ENCODE results near the gene LRP8.
"Not testable (repeated sequence)": the region's sequence is repeated elsewhere in the genome, so short reads cannot be mapped to it uniquely, and the experiment has no call there.

LRP8 gene

DNA sequence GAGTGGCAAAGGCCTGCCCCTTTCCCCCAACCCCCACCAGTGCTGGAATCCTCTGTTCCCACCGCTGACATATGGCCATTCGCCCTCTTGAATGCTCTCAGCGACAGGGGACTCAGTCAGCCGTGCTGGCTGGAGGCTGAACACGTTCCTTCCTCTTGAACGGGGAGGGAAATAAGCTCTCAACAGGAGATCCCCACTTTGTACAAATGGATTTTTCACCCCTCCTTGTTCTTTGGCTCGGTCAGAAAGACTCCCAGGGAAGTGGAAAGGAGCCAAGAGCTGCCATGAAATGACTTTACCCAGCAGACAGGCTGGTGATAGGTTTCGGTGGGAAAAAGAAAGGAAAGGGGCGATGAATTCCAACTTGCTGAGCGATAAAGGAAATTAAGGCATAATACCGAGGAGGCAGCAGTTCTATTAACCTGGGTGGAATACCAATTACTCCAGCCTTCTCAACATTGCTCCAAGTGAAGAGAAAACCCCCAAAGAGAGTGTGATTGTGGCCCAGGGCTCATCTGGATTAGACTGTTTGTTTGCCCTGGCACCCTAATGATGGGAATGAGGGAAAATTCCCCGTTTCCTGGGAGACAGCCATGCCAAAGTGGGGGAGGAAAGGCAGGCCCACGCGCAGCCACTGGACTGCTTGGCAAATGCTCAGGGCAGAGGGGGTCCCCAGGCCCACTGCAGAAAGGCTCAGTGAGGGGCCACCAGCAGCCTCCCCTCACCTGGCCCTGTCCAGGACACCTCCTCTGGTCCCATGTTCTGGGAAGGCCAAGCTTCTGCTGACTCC, 23.9 kb downstream of the LRP8 start:
- no peak for DNase-seq

DNA sequence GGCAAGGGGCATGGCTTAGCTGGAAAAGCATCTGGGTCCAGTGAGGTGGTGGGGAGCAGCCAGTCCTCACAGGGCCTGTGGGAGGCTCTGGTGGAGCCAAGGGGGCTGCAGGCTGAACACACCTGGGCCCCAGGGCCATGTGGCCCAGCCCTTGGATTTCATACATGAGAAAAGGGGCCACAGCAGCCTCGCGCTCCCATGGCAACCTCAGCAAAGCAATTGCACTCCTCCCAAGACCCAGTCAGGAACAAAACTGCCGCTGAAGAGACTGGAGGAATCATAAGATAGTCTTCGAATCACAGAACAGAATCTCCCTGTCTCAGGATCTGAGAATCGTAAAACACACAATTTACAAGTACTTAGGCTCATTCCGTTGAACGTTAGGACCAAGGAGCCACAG, 24.6 kb downstream of the LRP8 start:
- no peak for DNase-seq

DNA sequence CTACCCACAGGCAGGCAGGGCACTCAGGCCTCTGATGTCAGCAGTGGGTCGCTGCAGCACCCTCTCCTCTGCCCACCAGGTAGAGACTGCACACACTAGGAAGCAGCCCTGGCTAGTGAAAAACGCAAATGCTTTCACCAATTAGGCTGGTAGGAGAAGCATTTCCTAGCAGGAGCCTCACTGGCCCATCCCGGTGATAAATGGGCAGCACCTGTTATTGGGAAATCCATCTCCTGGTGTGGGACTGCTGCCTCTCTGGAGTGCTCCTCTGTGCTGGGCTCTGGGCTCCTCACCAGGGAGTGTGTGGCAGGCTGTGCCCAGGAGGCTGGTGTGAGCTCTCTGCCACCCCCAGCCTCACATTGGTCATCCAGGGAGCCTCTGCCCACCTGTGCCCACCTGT, 28.6 kb downstream of the LRP8 start:
- DNase-seq: no peak

DNA sequence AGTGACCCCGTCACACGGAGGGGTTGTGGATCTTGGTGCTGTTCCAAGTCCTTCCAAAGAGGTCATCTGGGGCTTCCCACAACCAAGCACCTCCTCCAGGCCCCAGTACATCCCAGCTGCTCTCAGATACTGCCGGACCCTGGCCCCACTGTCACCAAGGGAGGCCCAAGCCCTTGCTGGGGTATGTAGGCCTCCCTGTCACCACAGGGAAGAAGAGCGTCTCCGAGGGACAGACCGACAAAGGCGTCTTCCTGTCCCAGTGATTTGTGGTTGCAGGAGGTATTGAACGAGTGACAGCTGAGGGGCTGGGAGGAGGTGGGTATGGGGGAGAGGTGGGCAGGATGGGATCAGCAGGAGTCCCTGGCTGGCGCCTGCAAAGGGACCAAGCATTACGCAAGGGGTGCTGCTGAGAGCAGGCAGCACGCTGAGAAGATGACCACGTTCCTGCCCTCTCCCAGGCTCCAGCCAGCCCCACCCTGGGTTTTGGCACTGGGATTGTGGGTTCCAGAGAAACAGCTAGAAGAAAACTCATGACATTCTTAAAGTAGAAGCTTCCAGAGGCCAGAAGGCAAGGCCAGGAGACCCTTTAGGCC, 29.7 kb downstream of the LRP8 start:
- no peak for DNase-seq

DNA sequence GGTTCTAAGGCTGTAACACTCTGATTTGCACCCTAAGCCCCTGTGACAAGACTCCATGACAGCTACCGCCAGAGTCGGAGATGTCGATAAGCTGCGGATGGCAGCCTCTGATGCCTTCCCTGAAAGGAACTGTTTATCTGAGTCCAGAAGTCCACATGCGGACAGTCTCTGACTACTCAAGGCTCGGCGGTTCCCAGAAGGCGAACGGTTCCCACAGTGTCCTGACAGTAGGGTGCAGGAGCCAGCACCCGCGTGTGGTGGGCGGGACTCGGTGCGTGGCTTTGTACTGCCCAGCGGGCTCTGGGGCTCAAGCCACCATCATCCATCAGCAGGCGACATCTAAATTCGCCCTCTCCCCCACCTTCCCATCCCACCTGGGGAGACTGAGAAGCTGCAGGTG, 30.7 kb downstream of the LRP8 start:
- no peak for DNase-seq

DNA sequence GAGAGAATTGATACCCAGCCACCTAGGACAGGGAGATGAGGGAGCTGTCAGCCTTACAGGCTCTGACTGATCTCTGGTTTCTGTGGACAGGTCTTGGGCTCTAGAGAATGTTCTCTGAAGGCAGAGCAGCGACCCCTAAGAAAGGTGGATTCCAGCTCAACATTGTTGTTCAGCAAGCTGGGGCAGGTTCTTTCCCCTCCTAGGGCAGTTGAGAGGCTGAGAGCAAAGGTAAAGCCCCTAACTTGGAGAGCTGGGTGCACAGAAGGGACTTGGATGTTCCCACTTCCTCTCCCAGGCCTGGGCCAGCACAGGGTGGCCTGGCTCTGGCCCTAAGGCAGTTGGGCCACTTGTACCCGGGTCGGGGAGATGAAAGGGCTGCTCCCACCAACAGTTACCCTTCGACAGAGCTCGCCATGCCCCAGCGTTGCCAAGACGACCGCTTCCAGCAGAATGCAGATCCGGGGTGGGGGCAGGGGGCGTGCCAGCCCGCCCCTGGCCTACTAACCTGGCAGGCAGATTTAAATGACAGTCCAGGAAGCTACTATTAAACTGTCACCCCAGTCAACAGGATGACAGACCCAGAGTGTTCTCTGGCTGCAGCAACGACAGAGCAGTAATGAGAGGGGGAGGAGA, 31.6 kb downstream of the LRP8 start:
- DNase-seq: no peak

DNA sequence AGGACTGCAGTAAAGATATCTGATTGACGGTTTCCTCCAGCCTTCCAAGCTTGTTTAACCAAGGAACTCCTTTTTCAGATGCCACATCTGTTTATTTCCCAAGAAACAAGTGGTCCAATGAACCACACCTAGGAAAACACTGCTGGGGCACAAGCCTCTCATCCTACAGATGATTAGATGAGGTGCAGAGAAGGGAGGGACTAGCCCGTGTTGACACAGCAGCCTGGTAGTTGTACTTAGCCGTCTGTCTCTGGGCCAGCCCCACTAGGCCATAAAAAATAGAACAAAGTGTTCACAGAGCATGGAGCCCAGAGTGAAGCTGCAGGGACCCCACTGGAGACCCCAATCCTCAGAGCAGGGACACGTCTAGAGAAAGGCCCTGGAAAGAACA, 32.1 kb downstream of the LRP8 start:
- no peak for DNase-seq

DNA sequence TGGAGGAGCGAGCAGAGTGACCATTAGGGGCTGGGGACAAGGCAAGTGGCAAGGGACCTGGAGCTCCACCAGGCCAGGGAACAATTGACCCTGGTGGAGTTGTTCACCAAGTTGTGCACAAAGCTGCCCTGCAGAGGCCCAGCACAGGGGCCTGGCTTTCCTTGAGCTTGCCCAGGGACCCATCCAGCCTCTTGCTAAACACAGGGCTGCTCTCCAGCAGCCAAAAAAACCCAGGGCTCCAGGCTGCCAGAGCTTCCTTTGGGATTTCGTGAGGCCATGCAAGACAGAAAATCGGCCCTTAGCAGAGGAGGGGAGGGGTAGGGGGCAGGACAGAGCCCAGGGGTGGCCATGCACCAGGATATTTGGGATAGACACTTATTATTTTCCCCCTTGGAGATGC, 32.6 kb downstream of the LRP8 start:
- DNase-seq: no peak

DNA sequence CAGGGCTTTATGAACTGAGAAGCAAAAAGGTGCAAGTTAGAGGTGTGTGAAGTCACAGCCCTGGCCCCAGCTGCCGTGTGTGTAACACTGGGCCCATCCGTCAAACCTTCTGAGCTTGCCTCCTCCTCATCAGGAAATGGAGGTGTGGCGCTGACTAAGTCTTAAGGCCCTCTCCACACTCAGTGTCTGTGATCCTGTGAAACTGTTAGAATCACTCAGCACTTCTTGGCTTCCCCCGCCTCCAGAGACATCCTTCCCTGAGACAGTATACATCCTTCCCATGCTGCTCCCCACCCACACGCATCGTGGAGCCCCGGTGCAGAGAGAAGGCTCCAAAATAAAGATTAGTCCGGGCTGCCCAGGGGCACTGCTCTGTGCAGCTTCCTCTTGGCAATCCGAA, 33.3 kb downstream of the LRP8 start:
- DNase-seq: no peak

DNA sequence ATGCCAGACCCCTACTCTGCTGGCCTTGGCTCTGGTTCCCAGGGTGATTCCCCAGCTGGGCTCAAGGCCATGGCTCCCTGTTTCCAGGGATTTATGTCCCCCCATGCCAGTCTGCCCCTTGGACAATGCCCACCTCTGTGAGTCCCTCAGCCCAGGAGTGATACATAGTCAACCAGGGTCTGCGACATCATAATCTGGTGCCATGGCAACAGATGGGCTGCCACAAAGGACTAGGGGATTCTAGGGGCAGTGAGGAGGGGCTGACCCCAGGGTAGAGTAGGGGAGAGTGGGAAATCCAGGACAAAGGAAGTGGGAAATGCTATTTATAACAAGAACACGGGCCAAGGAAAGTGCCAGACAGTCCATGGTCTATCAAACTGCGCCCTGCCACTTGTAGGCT, 33.8 kb downstream of the LRP8 start:
- no peak for DNase-seq

DNA sequence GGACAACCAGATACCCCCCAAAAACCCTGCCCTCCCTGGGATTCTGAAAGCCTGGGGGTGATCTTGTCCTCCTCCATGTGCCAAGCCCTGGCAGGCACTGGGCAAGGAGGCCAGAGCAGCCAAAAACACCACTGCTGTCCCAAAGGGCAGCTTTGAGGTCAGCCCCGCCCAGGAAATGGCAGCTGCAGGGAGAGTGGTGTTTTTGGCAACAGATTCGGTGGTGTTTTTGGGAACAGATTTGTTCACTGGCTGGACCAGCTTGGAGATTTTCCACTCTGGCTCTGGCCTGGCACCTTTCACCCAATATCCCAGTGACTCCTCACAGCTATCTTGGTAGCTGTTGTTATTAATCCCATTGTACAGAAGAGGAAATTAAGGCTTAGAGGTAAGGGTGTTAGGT, 34.7 kb downstream of the LRP8 start:
- no peak for DNase-seq

DNA sequence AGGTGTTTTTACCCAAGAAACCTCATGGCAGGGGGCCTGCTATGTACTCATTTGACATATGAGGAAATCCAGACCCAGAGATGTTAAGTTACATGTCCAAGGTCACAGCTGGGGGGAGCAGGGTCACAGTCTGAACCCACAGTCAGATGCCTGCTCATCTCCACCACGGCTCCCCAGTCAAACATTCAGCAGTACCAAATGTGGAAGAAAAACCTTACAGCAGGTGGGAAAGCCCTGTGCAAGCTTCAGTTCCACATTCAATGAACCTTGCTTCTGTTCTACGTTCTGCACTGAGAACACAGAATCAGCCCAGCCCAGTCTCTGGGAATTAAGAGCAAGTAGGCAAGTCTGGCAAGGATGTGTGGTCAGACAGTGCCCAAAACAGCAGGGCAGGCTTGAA, 35.2 kb downstream of the LRP8 start:
- no peak for DNase-seq

DNA sequence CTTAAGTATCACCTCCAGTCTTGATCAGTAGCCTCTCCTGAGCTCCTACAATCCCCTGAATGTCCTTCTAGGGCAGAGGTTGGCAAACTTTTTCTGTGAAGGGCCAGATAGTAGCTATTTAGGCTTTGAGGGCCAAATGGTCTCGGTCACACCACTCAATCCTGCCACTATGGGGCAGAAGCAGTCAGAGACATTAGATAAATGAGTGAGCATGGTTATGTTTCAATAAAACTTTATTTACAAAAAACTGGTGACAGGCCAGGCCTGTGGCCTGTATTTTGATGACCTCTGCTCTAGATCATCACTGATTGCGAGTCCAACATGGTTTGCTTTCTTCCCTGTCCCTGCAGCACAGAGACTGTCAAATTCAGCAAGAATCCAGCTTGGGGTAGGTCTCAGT, 36.3 kb downstream of the LRP8 start:
- no peak for DNase-seq

DNA sequence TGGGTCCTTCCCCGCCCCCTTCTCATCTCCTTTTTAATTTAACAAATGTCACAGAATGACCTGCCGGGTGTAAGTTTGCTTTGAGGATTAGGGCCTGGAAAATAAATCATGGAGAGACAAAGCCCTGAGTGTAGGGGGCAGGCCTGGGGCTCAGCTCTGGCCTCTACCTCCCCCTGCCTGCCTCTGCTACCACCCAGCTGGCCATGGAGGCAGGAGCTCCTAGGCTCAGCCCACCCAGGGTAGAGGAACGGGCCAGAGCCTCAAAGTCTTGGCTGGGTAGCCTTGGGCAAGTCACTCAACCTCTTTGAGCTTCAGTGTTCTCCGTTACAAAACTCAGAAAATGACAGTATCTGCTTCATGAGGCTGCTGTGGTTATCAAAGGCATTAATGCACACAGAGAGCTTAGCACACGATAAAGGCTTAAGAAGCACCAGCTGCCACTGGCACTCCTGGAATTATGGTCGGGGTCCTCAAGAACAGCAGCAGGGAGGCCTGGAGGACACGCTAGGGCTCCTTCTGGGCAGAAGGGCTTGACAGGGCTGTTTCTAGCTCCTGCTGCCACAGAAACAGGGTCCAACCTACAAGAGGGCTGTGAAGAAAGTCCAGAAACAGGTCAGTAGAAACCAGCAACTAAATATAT, 39.0 kb downstream of the LRP8 start:
- no peak for DNase-seq

DNA sequence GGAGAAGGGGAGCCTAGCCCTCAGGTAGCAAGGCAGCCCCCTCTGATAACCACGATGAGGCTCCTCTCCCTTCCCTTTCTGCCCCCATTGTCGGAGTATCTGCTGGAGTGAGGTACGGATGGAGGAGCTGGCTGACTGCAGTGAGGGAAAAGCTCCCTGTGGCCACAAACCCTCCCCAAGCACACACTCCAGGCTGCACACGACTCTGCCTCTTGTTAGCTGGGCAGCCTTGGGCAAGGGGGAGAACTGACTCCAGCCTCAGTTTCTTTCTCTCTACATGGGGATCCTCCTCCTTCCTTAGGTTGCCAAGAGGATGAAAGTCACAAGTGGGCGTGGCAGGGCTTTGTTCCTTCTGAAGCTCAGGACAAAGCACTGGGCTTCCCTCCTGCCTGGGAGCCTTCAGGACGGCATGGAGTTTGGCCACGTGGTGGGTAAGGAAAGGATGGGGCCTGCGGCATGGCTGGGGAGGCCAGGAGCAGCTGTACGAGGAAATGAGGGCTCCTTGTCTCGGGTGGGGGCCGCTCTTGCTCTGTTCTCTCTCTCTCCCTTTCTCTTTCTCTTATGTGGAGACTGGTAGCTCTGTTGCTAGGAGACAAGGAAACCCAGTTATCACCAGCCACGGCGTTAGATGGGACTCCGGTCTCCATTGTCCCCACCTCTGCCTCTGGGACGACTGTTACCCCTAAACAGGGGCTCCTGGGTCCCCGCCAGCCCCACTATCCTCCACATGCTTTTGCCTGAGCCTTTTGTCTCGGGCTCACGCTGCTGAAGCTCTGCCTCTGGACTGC, 39.7 kb downstream of the LRP8 start:
- DNase-seq: no peak

DNA sequence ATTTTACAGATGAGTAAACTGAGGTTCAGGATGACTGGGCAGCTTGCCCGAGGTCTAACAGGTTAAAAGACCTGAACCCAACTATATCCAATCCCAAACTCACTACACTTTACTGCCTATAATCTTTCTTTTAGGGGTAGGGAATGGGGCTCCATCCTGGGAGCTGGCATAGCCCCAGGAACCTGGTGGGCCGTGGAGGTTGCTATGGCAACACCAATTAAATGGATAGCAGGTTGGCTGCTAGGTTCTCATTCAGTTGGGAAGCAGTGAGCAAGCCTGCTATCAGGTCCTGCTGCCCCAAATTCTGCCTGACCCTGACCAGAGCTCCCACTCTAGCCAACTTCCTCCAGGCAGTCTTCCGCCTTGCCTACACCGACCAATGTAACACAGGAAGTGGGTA, 40.9 kb downstream of the LRP8 start:
- DNase-seq: no peak

DNA sequence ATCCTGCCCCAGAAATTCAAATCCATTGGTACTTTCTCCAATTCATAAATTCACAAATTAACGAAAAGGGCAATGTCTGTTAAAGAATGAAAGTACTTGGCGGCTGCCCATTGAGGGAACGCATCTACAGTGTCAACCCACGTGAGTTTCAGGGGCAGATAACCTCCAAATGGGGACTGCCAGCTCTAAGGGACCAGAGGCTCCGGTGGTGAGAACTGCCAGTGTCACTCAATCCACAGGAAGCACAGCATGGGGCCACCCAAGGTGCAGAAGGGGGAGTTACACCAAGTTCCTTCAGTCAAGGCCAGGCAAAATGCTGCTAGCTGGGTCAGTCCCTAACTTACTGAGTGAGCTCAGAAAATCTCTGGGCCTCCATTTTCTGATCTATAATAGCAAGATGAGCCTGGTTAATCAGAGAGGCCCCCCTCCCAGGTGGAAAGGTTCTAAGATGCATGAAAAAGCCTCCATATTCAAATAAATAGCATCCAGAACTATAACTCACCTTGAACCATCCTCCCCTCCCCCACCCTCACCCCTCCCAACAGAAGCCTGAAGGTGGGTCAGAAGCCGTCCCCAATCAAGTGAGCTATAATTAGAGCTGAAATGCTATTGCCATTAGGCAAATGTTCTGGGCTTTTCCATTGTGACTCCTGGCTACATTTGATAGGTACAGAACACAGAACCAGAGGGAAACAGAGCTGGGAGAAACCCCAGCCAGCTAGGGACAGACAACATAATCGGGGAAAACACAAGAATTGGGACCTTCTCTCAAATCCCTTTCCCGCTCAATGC, 41.7 kb downstream of the LRP8 start:
- no peak for DNase-seq

DNA sequence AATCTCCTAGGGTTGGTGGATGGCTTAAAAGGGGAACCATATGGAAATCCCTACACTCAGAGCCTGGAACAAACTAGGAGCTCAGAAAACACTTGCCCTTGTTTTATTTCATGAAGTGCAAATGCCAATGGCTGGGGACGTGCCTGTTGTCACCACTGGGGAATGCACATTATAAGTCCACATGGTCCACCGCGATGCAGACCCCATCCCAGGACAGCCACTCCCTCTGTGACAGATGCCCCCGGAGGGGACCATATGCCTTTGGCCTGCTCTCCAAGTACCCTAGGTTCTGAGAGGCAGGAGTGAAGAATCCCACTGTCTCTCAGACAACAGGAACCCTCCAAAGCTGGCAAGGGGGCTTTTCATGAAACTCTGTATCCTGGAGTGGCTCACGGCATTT, 42.3 kb downstream of the LRP8 start:
- DNase-seq: no peak

DNA sequence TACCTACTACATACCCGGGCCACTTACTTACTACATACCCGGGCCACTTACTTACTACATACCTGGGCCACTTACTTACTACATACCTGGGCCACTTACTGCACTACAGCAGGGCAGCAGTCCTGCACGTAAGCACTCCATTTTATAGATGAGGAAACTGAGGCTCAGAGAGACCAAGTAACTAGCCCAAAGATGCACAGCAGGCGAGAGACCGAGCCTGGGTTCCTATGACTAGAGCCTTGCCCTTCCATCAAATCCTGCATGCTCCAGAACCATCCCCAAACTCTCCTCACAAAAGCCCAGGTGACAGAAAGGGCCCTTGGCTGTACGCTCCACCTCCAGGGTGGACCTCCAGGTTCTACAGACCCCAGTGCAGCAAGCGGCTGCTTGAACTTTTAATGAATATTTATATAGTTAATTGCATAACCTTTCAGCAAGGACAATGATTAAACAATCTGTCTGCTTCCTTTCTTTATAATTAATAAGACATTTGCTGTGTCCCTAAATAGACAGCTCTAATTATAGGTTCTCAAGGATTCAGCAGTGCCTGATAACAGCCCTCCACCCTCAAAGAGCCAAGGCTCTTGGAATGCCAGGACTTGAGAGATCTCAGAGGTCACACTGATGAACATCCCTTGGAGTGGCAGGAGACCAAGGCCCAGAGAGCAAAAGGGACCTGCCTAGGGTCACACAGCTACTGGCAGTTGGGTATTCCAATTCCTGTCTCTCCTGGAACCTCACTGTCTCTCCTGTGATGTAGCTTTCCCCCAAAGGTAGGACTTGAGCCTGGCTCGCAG, 43.4 kb downstream of the LRP8 start:
- no peak for DNase-seq

DNA sequence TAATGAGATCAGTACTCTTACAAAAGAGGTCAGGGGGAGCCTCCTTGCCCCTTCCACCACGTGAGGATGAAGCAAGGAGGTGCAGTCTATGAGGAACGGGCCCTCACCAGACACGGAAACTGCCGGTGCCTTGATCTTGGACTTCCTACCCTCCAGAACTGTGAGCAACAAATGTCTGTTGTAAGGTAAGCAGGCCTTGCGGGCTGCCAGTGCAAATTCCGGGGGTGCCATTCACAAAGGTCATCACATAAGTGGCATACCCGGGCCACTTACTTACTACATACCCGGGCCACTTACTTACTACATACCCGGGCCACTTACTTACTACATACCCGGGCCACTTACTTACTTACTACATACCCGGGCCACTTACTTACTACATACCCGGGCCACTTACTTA, 44.7 kb downstream of the LRP8 start:
- not testable (repeated sequence) for DNase-seq

DNA sequence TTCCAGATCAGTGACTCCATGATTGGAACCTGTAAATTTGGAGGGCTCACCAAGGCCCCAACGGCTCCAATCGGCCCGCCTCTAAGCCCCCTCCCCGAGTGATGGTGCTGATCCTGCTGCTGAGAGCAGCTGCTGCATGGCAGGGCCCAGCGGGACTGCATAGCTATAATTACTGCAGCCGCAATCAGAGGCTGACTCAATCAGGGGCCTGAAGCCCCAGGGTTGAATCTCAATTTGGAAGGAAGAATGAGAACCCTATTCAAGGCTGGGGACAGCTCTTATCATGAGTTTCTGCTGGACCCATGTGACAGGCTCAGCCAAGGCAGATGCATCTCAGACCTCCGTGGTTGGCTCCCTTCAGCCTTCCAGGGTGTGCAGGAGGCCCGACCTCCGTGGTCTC, 46.7 kb downstream of the LRP8 start:
- DNase-seq: no peak

DNA sequence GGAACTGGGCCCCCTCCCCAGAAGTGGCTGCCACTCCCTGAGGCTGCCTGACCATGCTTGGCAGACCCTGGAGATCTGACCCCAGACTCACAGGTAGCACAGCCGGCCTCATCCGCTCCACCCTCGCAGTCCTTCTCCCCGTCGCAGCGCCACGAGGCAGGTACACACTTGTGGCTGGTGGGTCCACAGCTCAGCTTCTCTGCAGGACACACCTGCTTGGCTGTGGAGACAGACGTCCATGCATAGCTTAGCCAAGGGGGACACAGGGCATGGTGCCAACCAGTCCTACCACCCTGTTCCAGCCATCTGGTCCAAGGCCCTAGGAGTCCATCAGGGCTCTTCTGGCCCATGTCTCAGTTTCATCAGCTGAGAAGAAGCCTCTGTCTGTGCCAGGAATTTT, 47.4 kb downstream of the LRP8 start:
- DNase-seq: no peak

All from NCI-H187 (cell line).